DMS53 treated with DMSO at 0.1 percent for 48 hours (cell line): ENCODE measurements around the gene ARMC9.
"Not testable (repeated sequence)": the region's sequence is repeated elsewhere in the genome, so short reads cannot be mapped to it uniquely, and the experiment has no call there.

Experiments used
- DNase-seq: peaks from one replicate; lab custom pipeline; 2025; ENCODE audit not compliant: unreplicated experiment; lab: John Stamatoyannopoulos, UW

Gene ARMC9

DNA sequence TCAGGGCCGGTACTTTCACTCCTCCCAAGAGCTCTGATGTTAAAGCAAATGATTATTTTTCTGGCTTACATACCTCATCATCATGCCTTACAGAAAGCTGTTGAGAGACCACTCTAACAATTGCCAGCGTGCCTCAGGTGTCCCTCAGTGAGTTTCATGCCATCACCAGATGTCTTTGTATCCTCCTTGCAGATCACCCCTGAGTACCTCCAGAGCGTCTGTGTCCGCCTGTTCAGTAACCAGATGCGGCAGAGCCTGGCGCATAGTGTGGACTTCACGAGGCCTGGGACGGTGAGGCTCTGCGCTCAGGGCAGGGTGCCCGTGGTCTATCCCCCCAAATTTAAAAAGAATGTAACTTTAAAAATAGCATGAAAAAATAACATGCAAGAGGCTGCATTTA, 41.3 kb downstream of the ARMC9 start:
- DNase-seq: no peak

DNA sequence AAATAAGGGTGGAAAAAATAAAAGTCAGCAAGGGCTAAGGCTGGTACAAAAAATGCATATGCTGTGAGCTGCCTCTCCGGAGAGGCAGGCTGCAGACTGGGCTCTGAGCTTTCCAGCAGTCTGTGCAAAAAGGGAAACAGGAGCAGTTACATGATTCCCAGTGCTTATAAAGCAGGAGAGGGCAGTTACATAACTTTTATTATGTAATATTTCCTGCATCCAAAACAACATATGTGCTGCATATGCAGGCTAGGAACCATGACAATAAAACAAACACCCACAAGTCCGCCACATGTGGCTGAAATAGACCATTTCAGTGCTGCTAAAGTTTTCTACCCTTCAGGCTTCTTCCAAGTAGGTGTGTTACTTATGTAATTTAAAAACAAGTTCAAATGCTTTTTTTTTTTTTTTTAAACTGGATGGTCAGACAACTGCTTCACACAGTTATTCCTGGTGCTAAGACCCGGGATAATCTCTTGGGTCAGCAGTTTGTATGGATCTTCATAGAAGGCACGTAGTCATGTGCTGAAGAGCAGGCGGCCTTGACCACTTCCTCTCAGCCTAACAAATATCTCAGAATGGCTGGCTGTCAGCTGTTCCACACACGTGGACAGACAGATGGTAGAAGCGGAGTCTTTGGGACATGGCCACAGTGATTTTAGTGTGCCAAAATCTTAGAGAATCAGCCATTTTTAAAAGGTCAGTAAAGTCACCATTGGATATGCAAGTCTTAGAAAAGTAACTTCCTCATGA, 43.5 kb downstream of the ARMC9 start:
- no peak for DNase-seq

DNA sequence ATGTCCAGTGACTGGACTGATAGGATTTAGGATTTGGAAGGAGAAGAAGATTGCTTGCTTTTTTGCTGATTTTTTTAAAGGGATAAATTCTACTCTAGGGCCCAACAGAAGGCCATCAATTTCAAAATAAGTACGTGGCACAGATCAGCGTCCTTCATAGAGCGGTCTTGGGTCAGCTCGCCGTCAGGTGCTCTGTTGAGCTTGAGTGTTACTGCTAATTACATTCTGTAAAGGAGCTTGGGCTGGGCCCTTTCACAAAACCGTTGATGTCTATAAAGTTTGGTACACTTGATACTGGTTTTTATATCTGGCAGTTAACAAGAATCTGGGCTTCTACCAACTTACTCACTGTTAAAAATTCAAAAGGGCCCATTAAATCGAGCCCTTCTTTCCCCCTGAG, 45.4 kb downstream of the ARMC9 start:
- no peak for DNase-seq

DNA sequence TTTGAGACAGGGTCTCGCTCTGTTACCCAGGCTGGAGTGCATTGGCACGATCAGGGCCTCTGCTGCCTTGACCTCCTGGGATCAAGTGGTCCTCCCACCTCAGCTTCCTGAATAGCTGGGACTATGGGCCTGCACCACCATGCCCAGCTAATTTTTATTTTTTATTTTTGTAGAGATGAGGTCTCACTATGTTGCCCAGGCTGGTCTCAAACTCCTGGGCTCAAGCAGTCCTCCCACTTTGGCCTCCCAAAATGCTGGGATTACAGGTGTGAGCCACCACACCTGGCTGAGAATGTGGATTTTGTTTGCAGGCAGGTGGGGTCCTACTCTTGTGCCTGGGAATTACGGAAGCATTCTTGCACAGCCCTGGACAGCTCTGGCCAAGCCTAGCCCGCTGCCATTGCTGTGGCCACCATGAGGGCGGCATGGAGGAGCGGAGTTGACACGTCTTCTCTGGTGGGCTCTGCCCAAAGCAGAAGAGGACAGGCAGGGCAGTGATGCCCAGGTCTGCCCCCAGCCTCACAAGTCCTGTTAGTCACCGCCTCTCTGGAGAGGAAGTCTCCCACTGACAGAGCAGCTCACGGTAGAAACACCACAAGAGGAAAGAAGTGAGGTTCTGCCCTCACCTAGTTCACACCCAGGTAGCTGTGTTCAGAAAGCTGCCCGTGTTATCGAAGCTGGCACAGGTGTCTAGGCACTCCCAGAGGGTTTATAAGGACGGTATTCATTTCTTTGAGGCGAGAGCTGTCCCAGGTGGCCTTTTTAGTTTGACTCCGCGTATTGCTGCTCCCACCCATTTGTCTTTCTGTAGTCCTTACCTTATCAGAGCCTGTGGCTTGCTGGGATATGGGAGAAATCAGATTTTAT, 46.2 kb downstream of the ARMC9 start:
- DNase-seq: no peak

DNA sequence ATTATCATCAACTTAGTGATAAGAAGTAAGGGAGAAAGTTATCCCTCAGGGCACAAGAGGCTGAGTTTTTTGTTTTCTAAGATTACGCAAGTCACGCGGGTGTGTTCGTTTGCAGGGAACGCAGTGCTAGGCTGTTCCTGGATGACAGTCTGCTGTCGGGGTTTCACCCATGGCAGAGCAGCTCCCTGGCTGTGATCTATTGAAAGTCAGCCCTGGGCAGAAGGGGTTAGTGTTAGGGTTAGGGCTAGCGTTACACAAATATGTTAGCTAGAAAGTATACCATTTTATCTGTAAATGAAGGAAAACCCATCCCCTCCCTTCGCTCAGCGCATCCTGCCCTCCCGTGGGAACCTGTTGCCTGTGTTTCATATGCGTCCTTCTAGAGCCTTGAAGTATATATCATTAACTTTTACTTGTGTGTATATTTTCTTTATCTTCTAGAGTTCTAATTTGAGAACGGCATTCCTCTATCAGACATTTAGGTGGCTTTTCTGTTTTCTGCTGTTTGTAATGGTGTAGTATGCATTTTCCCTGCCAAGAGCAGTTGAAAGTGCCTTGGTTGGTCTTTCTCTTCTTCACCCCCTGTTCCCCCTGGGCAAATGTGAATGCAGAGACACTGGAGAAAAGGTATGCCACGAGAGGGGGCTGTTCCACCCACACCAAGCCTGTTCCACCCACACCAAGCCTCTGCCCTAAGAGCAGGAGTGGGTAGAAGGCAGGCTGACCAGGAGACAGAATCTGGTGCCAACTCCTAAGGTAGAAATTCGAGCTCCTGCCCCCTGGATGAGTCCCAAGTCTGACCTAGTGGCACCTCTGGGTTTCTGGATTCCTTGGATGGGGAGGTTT, 47.0 kb downstream of the ARMC9 start:
- DNase-seq: no peak

DNA sequence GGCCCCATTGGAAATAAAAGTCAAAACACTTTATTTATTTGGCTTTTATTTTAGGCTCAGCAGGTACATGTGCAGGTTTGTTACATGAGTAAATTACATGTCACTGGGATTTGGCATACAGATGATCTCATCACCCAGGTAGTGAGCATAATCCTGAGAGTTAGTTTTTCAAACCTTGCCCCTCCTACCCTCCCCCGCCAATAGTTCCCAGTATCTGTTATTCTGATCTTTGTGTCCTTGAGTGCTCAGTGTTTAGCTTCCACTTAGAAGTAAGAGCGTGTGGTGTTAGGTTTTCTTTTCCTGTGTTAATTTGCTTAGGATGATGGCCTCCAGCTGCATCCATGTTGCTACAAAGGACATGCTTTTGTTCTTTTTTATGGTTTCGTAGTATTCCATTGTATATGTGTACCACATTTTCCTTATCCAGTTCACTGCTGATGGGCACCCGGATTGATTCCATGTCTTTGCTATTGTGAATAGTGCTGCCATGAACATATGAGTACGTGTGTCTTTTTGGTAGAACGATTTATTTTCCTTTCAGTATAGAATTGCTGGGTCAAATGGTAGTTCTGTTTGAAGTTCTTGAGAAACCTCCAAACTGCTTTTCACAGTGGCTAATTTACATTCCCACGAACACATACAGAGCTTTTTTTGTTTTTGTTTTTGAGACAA, 47.9 kb downstream of the ARMC9 start:
- DNase-seq: no peak

DNA sequence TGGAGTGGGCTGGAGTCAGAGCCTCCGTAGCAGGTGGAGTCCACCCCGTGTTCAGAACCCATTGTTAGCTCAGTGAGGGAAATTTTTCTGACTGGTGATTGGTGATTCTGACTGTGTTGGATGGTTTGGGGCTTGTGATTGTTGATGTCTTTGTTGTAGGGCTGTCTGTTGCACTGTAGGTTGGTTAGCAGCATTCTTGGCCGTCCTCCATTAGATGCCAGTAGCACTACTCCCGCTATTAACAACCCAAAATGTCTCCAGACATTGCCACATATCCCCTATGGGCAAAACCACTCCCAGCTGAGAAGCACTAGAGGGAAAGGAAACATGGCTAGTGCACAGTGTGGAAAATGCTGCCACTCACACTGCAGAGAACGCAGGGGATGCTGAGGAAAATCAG, 51.7 kb downstream of the ARMC9 start:
- no peak for DNase-seq

DNA sequence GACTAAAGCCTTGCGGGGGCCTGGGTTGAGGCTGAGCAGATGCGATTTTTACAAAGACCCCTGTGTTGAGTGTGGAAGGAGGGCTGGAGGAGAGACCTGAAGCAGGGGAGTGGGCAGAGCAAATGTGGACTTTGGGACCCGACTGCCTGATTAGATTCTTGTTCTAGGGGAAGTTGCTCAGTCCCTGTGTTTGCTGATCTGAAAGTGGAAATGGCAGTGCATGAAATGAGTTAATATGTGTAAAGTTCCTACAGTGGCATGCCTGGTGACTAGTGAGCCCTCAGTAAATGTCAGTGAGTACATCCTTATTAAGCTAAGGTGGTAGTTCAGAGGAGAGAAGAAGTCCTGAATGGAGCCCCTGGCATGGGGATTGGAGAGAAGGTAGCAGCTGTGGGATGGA, 52.3 kb downstream of the ARMC9 start:
- no peak for DNase-seq

DNA sequence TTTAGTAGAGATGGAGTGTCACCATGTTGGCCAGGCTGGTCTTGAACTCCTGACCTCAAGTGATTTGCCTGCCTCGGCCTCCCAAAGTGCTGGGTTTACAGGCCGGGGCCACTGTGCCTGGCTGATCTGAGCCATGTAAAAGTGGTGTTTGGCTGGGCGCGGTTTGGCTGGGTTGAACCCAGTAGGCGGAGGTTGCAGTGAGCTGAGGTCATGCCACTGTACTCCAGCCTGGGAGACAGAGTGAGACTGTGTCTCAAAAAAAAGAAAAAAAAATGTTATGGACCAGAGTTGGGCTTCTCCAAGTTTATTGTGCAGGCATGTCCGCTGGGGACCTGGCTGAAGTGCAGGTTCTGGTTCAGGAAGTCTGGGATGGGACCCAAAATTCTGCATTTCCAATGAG, 54.9 kb downstream of the ARMC9 start:
- DNase-seq: not testable (repeated sequence)

DNA sequence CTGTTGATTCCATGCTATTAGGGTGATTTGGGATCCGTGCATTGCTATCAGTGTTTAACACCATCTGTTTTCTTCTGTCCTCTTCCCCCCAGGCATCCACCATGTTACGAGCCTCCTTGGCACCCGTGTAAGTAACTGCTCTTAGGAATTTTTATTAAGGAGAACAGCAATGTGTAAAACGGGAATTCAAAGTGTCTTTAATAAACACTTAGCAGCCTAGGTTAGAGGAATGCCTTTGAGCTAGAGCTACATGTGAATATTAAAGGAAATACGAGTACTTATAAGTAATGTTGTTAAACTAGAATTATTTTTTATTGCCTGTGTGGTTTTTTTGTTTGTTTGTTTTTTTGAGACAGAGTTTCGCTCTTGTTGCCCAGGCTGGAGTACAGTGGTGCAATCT, 58.1 kb downstream of the ARMC9 start:
- no peak for DNase-seq

DNA sequence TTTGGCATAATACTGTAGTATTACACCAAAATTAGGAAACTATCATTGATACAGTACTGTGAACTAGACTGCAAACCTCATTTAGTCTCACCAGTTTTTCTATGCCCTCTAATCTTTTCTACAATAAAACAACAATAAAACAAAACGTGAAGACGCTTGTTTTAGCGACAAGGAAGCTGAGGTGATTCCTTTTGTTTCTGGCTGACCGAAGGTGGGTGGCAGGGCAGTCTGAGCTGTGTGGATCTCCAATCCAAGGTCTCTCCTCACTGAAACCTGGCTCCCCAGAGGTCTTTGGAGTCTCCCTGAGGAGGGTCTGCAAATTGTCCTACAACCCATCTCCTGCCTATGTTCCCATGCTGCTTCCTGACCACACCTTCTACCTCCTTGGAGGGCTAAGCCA, 59.3 kb downstream of the ARMC9 start:
- DNase-seq: no peak

DNA sequence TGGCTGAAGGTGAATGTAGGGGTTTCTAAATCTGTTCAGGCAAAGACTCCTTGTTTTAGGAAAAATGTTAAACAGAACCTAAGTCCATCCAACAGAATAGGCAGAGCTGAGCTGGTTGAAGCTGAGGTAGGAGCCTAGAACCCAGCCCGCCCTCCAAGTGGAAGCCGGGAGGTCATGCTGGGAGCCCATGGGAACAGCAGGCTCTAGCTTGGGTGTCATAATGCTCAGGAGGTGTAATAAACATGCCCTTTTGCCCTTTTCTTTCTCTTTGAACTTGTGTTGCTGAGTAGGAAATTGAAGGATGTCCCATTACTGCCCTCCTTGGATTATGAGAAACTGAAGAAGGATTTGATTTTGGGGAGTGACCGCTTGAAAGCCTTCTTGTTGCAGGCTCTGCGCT, 60.3 kb downstream of the ARMC9 start:
- no peak for DNase-seq

DNA sequence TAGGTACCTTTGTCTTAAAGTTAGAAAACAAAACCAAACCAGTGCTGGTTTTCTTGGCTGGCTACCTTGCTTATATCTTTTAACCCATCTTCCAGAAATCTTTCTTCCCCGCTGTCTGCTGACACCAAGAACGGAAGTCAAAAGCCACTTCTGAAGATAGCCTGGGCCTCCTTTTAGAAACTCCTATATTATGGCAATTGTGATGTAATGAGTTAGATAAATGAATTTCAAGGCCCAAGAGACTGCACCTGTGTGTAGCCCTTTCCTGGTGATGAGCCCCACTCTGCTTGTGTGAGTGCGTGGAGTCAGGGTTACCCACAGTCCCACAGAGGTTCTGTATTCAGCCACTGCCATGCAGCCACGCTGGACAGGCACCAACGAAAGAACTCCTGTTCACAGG, 60.7 kb downstream of the ARMC9 start:
- no peak for DNase-seq

DNA sequence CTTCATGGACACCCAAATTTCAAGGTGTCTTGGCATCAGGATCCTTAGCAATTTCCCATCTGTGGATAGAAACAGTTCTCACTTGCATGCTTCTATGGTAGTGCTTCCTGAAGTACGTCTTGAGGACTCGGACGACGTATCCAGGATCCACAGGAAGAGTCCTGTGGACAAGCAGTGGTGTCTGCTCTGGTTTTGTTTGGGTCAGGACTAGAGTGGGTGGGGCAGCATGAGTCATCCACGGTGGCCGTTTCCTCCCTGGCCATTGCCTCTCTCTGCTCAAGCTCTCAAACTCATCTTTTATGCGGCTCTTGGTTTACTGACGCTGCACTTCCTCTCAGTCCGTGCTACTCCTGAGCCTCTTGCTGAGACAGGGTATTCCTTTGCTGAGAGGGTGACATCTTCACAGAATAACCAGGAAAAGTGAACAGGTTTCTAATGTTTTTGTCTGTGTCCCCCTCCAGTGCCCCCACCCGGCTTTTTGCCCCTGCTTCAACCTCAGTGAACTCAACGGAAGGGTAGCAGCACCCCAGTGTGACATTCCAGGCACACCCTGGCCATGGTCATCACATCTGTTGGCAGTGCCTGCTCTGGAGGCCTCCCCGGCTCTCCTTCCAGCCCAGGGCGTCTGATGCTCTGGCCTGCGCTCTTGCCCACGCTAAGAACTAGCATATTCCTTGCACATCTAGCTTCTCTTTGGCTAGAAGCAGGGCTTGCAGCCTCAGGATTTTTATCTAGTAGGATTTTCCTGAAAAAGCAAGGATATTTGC, 62.2 kb downstream of the ARMC9 start:
- DNase-seq: no peak

DNA sequence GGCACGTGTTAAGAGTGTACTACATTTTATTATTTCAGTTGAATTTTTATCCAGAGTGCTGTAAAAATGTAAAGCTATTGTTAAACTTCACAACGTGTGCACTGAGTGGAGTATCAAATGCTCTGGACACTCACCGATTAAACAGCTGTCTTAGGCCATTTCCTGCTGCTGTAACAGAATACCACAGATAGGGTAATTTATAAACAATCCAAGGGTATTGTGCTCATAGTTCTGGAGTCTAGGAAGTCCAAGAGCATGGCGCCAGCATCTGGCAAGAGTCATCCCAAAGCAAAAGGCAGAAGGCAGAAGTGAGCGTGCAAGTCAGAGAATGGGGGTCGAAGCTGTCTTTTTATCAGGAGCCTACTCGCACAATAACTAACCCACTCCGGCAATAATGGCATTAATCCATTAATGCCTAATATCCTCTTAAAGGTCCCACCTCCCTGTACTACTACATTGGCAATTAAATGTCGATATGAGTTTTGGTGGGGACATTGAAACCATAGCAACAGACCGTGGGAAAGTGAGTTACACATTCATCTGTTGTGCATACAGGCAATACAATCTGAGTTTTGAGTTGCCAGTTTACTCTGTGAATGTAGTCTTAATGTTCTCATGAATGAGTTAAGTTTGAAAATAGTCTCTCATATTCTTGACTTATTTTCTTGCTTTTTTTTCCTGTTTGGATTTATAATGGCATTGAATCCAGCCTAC, 64.8 kb downstream of the ARMC9 start:
- DNase-seq: no peak

DNA sequence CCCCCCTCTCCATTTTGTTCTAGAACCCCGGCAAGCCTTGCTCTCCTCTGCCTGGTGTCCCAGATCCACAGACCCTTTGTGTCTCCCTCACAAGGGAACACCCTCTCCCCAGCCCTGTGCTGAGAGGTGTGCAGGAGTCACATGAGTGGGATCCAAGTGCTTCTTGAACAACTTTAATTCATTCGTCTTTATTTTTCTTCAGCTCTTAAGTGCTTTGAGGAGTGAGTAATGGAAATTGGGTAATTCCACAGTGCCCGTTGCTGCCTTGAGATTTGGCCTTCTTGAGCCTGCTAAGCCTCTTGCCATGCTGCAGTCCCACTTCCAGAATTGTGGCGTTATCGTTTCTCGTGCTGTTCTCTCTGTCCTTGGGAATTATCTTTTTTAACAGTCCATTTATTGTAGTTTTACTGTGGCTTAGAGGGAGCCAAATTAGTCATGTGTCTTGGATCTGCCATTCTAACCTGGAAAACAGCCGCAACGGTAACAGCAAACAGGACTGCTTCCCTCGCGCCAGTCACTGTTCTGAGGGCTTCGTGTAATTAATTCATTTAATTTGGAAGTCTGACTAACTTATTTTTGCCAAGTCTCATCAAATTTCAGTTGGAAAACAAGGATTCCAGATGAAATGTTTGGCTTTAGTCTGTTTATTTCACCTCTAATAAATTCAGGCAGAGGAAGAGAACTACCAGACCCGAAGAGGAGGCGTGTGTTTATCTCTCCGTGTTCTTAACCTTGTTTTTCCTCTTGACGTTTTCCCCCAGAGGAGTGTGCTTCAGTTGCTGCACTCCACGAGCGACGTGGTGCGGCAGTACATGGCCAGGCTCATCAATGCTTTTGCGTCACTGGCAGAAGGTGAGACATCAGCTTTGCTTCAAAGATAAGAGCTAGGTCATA, 72.0 kb downstream of the ARMC9 start:
- no peak for DNase-seq

DNA sequence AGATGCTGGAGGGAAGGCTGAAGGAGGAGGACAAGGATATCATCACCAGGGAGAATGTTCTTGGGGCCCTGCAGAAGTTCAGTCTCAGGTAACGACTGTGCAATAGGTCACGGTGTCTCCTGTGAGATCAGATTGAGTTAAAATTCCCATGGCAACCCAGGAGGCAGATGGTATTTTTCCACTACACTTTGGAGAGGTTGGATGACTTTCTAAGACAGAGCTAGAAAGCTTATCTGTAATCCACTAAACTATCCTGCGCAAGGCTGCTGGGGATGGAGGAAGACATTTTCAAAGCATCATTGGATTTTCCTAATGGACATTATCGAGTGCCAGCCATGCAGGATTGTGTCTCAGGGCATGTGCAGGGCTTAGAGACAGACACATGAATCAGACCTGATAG, 74.6 kb downstream of the ARMC9 start:
- DNase-seq: no peak

DNA sequence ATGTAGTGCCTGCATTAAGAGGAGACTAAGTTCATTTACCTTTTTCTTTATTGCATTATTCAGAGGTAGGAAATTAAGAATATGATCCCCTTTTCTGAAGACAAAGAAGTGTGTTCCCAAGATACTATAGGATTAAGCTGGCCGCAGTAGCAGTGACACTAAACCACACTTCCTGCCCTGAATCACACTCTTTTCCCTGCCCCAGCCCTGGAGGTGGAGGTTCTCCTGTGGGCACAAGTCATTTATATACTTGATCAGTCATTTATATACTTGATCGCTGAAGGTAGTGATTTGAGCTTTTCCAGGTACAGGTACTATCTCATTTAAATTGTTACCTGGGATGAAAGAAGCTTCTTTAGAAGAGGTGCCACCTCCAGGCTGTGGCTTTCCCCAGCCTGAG, 78.6 kb downstream of the ARMC9 start:
- no peak for DNase-seq

DNA sequence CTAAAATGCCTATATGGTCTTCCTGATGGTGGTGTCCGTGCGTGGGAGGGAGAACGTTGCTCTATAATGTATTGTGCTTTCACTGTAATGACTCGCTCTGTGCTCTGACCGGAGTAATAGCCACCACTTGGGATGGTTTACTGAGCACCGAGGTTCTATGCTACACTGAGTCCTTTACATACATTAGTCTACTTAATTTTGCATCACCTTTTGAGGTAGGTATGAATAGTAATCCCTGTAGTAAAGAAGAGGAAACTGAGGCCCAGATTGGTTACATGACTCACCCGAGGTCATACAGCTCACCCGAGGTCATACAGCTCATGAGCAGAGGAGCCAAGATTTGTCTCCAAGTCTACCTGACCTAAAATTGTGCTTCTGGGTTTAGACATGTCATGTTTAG, 79.5 kb downstream of the ARMC9 start:
- no peak for DNase-seq
